Thoracic aorta (tissue), 2 donors: ENCODE data around the gene IRAG1. TPM values are rescaled to one million over a fixed set of nuclear protein-coding genes. Genes with fewer than 3 reads are reported as not detected.

Experiments
- ATAC-seq: fragments of 150-250 bp; one replicate; pipeline ENCODE4 v1.8.0; 2017; ENCODE audit warnings: low read depth; ENCODE audit not compliant: insufficient number of reproducible peaks, low FRiP score
- DNase-seq: peaks from one replicate; pipeline ENCODE4 v3.0.0-alpha.2; 2020; ENCODE audit warnings: low spot score
- H3K27ac ChIP-seq, 2 donors: fragments of 200-600 bp; sonication (generic); 1 replicate in 1 of 2; 2 replicates in 1 of 2; pipeline ENCODE4 v1.5.1; 2016; ENCODE audit warnings: mild to moderate bottlenecking in 2 of 2, moderate library complexity in 2 of 2
- H3K27me3 ChIP-seq: fragments of 200-600 bp; sonication (generic); replicated peaks from 2 replicates; pipeline ENCODE4 v1.6.0; 2016; ENCODE audit warnings: mild to moderate bottlenecking; ENCODE audit not compliant: insufficient read depth
- H3K36me3 ChIP-seq: fragments of 200-600 bp; sonication (generic); one replicate; pipeline ENCODE4 v1.5.1; 2016
- H3K4me1 ChIP-seq, 2 donors: fragments of 200-600 bp; sonication (generic); 1 replicate in 1 of 2; 2 replicates in 1 of 2; pipeline versions ENCODE4 v1.5.1 to v1.6.0; 2016; ENCODE audit warnings: low read depth in 2 of 2, mild to moderate bottlenecking in 1 of 2; ENCODE audit not compliant: control insufficient read depth in 1 of 2
- H3K4me3 ChIP-seq: fragments of 200-600 bp; sonication (generic); 2 replicates; pipeline ENCODE4 v1.5.1; 2016; ENCODE audit warnings: mild to moderate bottlenecking
- H3K9me3 ChIP-seq: fragments of 200-600 bp; sonication (generic); 2 replicates; pipeline ENCODE4 v1.5.1; 2016
- CTCF ChIP-seq: fragments of 200-600 bp; sonication (generic); IDR thresholded peaks from one replicate; pipeline ENCODE4 v1.5.1; 2019; ENCODE audit warnings: antibody characterized with exemption
- total RNA-seq, 2 donors: library from RNA; depleted of rRNA; stranded (reverse); fragments of >200 nt; gene quantifications; one replicate each; pipeline versions ENCODE4 v1.1.0 to v1.2.3, GENCODE V29; 2016

IRAG1 gene
- total RNA-seq, 2 donors from 2014 or later = 281 to 393 TPM

- peak; percentile 51 for TF ChIP-seq CTCF
- H3K27ac ChIP-seq = peak overlapping the region; percentile 90 to 94
- DNase-seq = no peak
- H3K4me3 ChIP-seq = no peak overlapping the region
- H3K4me1 ChIP-seq = peaks cover 61 to 100% of the 10 kb centered on the region in 2 donors
- peaks cover 12% of the 10 kb centered on the region for H3K36me3 ChIP-seq
- no peaks in the 10 kb centered on the region for H3K9me3 ChIP-seq
- no peak for ATAC-seq
- H3K27me3 ChIP-seq = no peaks in the 10 kb centered on the region
Observed at GRCh38 chr11:10653946-10654810, 39.4 kb downstream of the IRAG1 start.

- no peak for TF ChIP-seq CTCF
- Histone ChIP-seq H3K27ac (peak overlapping the region; percentile 90 to 94), H3K9me3 (no peaks in the 10 kb centered on the region), H3K36me3 (peaks cover 17% of the 10 kb centered on the region), H3K27me3 (no peaks in the 10 kb centered on the region), H3K4me3 (no peak overlapping the region), H3K4me1 (peaks cover 52 to 99% of the 10 kb centered on the region in 2 donors)
- no peak for ATAC-seq
- DNase-seq = no peak
Observed at GRCh38 chr11:10653261-10653660, 40.3 kb downstream of the IRAG1 start.

GRCh38 chr11:10651656-10652361, 41.7 kb downstream of the IRAG1 start:
- H3K9me3 ChIP-seq = no peaks in the 10 kb centered on the region
- no peak overlapping the region for H3K4me3 ChIP-seq
- H3K27ac ChIP-seq = peak overlapping the region; percentile 90 to 94
- DNase-seq (peak; percentile 17), ATAC-seq (peak; percentile 20)
- TF ChIP-seq CTCF = no peak
- peaks cover 44 to 98% of the 10 kb centered on the region in 2 donors for H3K4me1 ChIP-seq
- H3K36me3 ChIP-seq = peaks cover 26% of the 10 kb centered on the region
- H3K27me3 ChIP-seq = no peaks in the 10 kb centered on the region

- H3K4me1 ChIP-seq = peaks cover 44 to 98% of the 10 kb centered on the region in 2 donors
- H3K4me3 ChIP-seq = no peak overlapping the region
- ATAC-seq (no peak), DNase-seq (no peak)
- no peaks in the 10 kb centered on the region for H3K9me3 ChIP-seq
- no peak for TF ChIP-seq CTCF
- peaks cover 26% of the 10 kb centered on the region for H3K36me3 ChIP-seq
- H3K27ac ChIP-seq = peak overlapping the region; percentile 58 to 90
- no peaks in the 10 kb centered on the region for H3K27me3 ChIP-seq
Observed at GRCh38 chr11:10650630-10651029, 42.9 kb downstream of the IRAG1 start.

GRCh38 chr11:10650166-10650565, 43.4 kb downstream of the IRAG1 start:
- no peak overlapping the region for H3K4me3 ChIP-seq
- DNase-seq (no peak), ATAC-seq (no peak)
- H3K36me3 ChIP-seq = peaks cover 29% of the 10 kb centered on the region
- H3K27ac ChIP-seq = peak overlapping the region; percentile 58 to 90
- H3K27me3 ChIP-seq = no peaks in the 10 kb centered on the region
- H3K9me3 ChIP-seq = no peaks in the 10 kb centered on the region
- TF ChIP-seq CTCF = no peak
- H3K4me1 ChIP-seq = peaks cover 43 to 98% of the 10 kb centered on the region in 2 donors
